ENCODE results near the gene AURKAIP1.

DNA sequence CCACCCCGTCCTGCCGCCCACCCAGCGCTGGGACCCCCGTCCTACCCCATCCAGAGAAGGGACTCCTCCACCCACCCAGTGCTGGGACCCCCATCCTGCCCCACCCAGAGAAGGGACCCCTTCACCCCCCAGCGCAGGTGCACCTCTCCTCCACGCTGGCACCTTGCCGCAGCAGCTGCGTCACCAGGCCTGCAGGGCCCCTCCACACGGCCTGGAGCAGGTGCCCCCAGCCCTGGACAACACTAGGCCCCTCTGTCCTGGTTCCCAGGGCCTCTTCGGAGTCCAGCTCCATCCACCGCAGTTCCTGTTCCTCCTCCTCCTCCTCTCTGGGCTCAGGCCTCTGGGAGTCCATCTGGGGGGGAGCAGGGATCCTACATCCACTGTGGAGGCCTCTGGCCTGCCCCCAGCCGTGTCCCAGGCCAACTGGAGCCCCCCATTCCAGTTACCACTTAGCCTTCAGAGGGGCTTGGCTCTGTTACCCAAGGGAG is 45.7 kb upstream of the AURKAIP1 start:
- TF ChIP-seq, protein P1, sequence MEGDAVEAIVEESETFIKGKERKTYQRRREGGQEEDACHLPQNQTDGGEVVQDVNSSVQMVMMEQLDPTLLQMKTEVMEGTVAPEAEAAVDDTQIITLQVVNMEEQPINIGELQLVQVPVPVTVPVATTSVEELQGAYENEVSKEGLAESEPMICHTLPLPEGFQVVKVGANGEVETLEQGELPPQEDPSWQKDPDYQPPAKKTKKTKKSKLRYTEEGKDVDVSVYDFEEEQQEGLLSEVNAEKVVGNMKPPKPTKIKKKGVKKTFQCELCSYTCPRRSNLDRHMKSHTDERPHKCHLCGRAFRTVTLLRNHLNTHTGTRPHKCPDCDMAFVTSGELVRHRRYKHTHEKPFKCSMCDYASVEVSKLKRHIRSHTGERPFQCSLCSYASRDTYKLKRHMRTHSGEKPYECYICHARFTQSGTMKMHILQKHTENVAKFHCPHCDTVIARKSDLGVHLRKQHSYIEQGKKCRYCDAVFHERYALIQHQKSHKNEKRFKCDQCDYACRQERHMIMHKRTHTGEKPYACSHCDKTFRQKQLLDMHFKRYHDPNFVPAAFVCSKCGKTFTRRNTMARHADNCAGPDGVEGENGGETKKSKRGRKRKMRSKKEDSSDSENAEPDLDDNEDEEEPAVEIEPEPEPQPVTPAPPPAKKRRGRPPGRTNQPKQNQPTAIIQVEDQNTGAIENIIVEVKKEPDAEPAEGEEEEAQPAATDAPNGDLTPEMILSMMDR (IDR thresholded peaks at IDR 0.05), result no peak
- no peak for TF ChIP-seq POLR2A (IDR thresholded peaks at IDR 0.05)
